HepG2 (cell line): ENCODE measurements around the gene CD9. TPM values are rescaled to one million over a fixed set of nuclear protein-coding genes. Genes with fewer than 3 reads are reported as not detected.

Source experiments
- FOXP1 ChIP-seq, 2 experiments: fragments of 450-650 bp in 1 of 2; IDR thresholded peaks; 2 replicates each; pipeline ENCODE4 v1.6.1; 2017 to 2018; ENCODE audit warnings: antibody characterized with exemption in 1 of 2
- GATAD2A ChIP-seq: IDR thresholded peaks from 2 replicates; pipeline ENCODE4 v1.6.1; 2016
- HNF4G ChIP-seq, 2 experiments: sonication (generic) in 1 of 2; formaldehyde crosslinking in 1 of 2; IDR thresholded peaks; 2 replicates each; pipeline versions ENCODE4 v1.4.0 to v1.6.1; 2011 to 2020; ENCODE audit warnings: borderline replicate concordance in 2 of 2, low read depth in 2 of 2, mild to moderate bottlenecking in 2 of 2, low read length in 1 of 2, missing genetic modification reagents in 1 of 2, moderate library complexity in 1 of 2
- KAT8 ChIP-seq: IDR thresholded peaks from 2 replicates; pipeline ENCODE4 v1.6.1; 2016; ENCODE audit warnings: missing genetic modification reagents, missing compliant biosample characterization
- NFKBIZ ChIP-seq: IDR thresholded peaks from 2 replicates; pipeline ENCODE4 v1.6.1; 2018; ENCODE audit warnings: missing genetic modification reagents, missing compliant biosample characterization
- PHF21A ChIP-seq: sonication (generic); formaldehyde crosslinking; IDR thresholded peaks from 2 replicates; pipeline ENCODE4 v1.5.0; 2020; ENCODE audit warnings: mild to moderate bottlenecking, missing genetic modification reagents
- RARA ChIP-seq: IDR thresholded peaks from 2 replicates; pipeline ENCODE4 v1.6.1; 2016; ENCODE audit warnings: missing genetic modification reagents, missing compliant biosample characterization
- TBX2 ChIP-seq: sonication (generic); formaldehyde crosslinking; IDR thresholded peaks from 2 replicates; pipeline ENCODE4 v1.5.0; 2020; ENCODE audit warnings: missing genetic modification reagents, mild to moderate bottlenecking, borderline replicate concordance
- ZNF263 ChIP-seq: sonication (generic); formaldehyde crosslinking; IDR thresholded peaks from 2 replicates; pipeline ENCODE4 v1.4.0; 2020; ENCODE audit warnings: missing genetic modification reagents
- ZNF501 ChIP-seq: sonication (generic); formaldehyde crosslinking; IDR thresholded peaks from 2 replicates; pipeline ENCODE4 v1.5.1; 2020; ENCODE audit warnings: mild to moderate bottlenecking, moderate library complexity, missing genetic modification reagents
- ZNF570 ChIP-seq: sonication (generic); formaldehyde crosslinking; IDR thresholded peaks from 2 replicates; pipeline ENCODE4 v1.4.0; 2020; ENCODE audit warnings: mild to moderate bottlenecking, missing genetic modification reagents, borderline replicate concordance
- polyA plus RNA-seq, 8 experiments: library from polyadenylated mRNA; depleted of rRNA in 3 of 8; stranded (reverse) in 7 of 8; unstranded in 1 of 8; fragments of >200 nt; fragmentation: Illumina TruSeq in 4 of 8; extraction: Trizol in 4 of 8; gene quantifications; 2 replicates each; pipeline versions ENCODE4 v1.2.1 to v1.2.3, GENCODE V29; 2011 to 2016; ENCODE audit warnings: low read depth in 4 of 8, missing spikeins in 1 of 8, mixed read lengths in 1 of 8; ENCODE audit not compliant: insufficient read depth in 1 of 8
- total RNA-seq, 5 experiments: library from RNA; depleted of rRNA; stranded (reverse); fragments of >200 nt; fragmentation: Illumina TruSeq; extraction: Trizol; gene quantifications; 2 replicates each; pipeline ENCODE4 v1.2.3, GENCODE V29; 2016; ENCODE audit warnings: low read depth in 1 of 5
- TF ChIP-seq, protein P1 (sequence below): sonication (generic); formaldehyde crosslinking; IDR thresholded peaks from 2 replicates; pipeline ENCODE4 v1.5.1; 2020; ENCODE audit warnings: mild to moderate bottlenecking, missing genetic modification reagents, moderate library complexity

The CD9 gene
- total and polyA plus RNA-seq, 2 of the 13 experiments (the other 11 are each of a cell fraction or from before 2014, with no cell fraction given), result 5.8 to 38.3 TPM

DNA sequence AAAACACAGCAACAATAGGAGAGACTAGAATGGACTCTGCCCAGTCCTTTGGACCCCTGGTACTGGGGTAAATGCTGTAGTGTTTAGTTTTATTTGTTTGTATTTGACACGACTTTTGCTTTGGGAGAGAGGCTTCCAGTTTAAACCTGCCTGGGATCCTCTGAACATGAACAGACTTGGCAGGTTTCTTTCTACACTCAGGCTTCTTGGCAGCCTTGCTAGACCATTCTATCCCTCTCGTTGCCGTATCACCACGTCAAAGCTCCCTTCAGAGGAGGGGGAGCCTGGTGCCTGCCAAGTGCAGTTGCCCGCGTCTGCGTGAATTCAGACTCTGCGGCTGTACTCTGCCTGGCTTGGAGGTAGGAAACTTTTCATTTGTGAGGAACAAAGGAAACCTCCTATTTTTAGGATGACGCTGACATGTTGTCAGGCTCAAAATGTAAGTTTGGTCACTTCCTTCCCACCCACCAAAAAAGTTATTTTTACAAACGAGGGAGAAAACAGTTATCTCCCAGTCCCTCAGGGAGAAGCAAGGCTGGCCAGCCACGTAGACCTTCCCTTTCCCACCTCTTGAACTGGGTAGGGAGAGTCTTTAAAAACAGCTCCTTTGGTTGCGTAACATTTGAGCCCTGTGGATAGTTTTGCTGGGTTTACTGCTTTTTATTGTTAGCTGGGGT lies 25.9 kb downstream of the CD9 start (continued):
- TF ChIP-seq TBX2 (CRISPR knock-in tag) (0 out of 2 replicates have a peak, but pooled peaks have one; percentile 23), PHF21A (CRISPR knock-in tag) (peak; percentile 33; the same call in 1 of the 2 replicates), NFKBIZ (0 out of 2 replicates have a peak, but pooled peaks have one; percentile 42), FOXP1 (IDR thresholded peaks at IDR 0.05) (no peak), FOXP1 (CRISPR knock-in tag; IDR thresholded peaks at IDR 0.05) (peak; percentile 77), ZNF570 (CRISPR knock-in tag) (no peak), GATAD2A (CRISPR knock-in tag) (peak; percentile 50; the same call in 1 of the 2 replicates), HNF4G (IDR thresholded peaks at IDR 0.05; ENCODE audit: borderline replicate concordance, low read depth, low read length) (peak; percentile 85), HNF4G (CRISPR knock-in tag; IDR thresholded peaks at IDR 0.05; ENCODE audit: borderline replicate concordance, low read depth) (no peak; the same call in 1 of the 2 replicates), ZNF263 (peak; percentile 25; the same call in 1 of the 2 replicates), ZNF501 (CRISPR knock-in tag) (peak; percentile 16; the same call in 1 of the 2 replicates), KAT8 (CRISPR knock-in tag) (peak; percentile 23; the same call in 1 of the 2 replicates), RARA (CRISPR knock-in tag) (0 out of 2 replicates have a peak, but pooled peaks have one; percentile 16)
- TF ChIP-seq, protein P1, sequence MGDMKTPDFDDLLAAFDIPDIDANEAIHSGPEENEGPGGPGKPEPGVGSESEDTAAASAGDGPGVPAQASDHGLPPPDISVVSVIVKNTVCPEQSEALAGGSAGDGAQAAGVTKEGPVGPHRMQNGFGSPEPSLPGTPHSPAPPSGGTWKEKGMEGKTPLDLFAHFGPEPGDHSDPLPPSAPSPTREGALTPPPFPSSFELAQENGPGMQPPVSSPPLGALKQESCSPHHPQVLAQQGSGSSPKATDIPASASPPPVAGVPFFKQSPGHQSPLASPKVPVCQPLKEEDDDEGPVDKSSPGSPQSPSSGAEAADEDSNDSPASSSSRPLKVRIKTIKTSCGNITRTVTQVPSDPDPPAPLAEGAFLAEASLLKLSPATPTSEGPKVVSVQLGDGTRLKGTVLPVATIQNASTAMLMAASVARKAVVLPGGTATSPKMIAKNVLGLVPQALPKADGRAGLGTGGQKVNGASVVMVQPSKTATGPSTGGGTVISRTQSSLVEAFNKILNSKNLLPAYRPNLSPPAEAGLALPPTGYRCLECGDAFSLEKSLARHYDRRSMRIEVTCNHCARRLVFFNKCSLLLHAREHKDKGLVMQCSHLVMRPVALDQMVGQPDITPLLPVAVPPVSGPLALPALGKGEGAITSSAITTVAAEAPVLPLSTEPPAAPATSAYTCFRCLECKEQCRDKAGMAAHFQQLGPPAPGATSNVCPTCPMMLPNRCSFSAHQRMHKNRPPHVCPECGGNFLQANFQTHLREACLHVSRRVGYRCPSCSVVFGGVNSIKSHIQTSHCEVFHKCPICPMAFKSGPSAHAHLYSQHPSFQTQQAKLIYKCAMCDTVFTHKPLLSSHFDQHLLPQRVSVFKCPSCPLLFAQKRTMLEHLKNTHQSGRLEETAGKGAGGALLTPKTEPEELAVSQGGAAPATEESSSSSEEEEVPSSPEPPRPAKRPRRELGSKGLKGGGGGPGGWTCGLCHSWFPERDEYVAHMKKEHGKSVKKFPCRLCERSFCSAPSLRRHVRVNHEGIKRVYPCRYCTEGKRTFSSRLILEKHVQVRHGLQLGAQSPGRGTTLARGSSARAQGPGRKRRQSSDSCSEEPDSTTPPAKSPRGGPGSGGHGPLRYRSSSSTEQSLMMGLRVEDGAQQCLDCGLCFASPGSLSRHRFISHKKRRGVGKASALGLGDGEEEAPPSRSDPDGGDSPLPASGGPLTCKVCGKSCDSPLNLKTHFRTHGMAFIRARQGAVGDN (CRISPR knock-in tag), result 0 out of 2 replicates have a peak, but pooled peaks have one; percentile 32
